IMR-90 (cell line): ENCODE data around the gene DNAJB9. TPM values are rescaled to one million over a fixed set of nuclear protein-coding genes. Genes with fewer than 3 reads are reported as not detected.

Source experiments
- ATAC-seq: fragments of 200-7000 bp; cut with Tn5 transposase; 2 replicates; pipeline ENCODE4 v1.9.1; 2020; ENCODE audit warnings: low read depth, mild to moderate bottlenecking, moderate library complexity
- BruUV-seq: library from RNA; stranded (reverse); fragments of 400-500 nt; replicated peaks from 2 replicates; lab custom pipeline; 2021; lab: Mats Ljungman, UMichigan
- CTCF ChIA-PET: fragments of 300-600 bp; formaldehyde crosslinking; extraction: SDS; loops from one replicate; lab custom pipeline; 2021; ENCODE audit warnings: antibody characterized with exemption; lab: Yijun Ruan, JAX
- POLR2A ChIA-PET: fragments of 300-600 bp; sonication (Branson Sonifier 250); formaldehyde crosslinking; loops from one replicate; lab custom pipeline; 2022; ENCODE audit warnings: antibody characterized with exemption; ENCODE audit not compliant: unreplicated experiment; lab: Charles Lee
- DNase-seq: peaks from one replicate; pipeline ENCODE4 v3.0.0; 2013
- H2AFZ ChIP-seq: replicated peaks from 2 replicates; pipeline ENCODE3; 2013; ENCODE audit warnings: low read length, mild to moderate bottlenecking; ENCODE audit not compliant: poor library complexity
- H2AK5ac ChIP-seq: 2 replicates; pipeline ENCODE4 v1.6.1; 2013; ENCODE audit warnings: low read depth, low read length, inconsistent platforms
- H2AK9ac ChIP-seq: replicated peaks from 2 replicates; pipeline ENCODE3; 2013; ENCODE audit warnings: mild to moderate bottlenecking, low read depth, low read length, moderate library complexity; ENCODE audit not compliant: poor library complexity
- H2BK120ac ChIP-seq: 2 replicates; pipeline ENCODE4 v1.6.1; 2013; ENCODE audit warnings: low read depth, low read length, inconsistent platforms
- H2BK15ac ChIP-seq: 3 replicates; pipeline ENCODE4 v1.6.1; 2013; ENCODE audit warnings: low read depth, low read length, inconsistent platforms
- H2BK20ac ChIP-seq: 2 replicates; pipeline ENCODE4 v1.6.1; 2013; ENCODE audit warnings: low read depth, mild to moderate bottlenecking, inconsistent platforms, low read length, moderate library complexity
- H2BK5ac ChIP-seq: 2 replicates; pipeline ENCODE4 v1.6.1; 2013; ENCODE audit warnings: mild to moderate bottlenecking, low read depth, low read length, inconsistent platforms; ENCODE audit not compliant: poor library complexity, severe bottlenecking
- H3K14ac ChIP-seq: replicated peaks from 2 replicates; pipeline ENCODE4 v1.6.1; 2013; ENCODE audit warnings: low read depth, low read length, inconsistent platforms
- H3K18ac ChIP-seq: 2 replicates; pipeline ENCODE4 v1.6.1; 2013; ENCODE audit warnings: low read depth, low read length, control low read depth
- H3K23ac ChIP-seq: 2 replicates; pipeline ENCODE4 v1.6.1; 2013; ENCODE audit warnings: low read depth, low read length, inconsistent platforms
- H3K27ac ChIP-seq: 2 replicates; pipeline ENCODE4 v1.5.1; 2013; ENCODE audit warnings: mild to moderate bottlenecking, control low read depth, low read length; ENCODE audit not compliant: insufficient read depth
- H3K27me3 ChIP-seq: 2 replicates; pipeline ENCODE4 v1.6.1; 2013; ENCODE audit warnings: low read length; ENCODE audit not compliant: control insufficient read depth, insufficient read depth
- H3K36me3 ChIP-seq: 2 replicates; pipeline ENCODE4 v1.6.1; 2013; ENCODE audit warnings: low read length, mixed read lengths; ENCODE audit not compliant: control insufficient read depth, insufficient read depth
- H3K4ac ChIP-seq: 2 replicates; pipeline ENCODE4 v1.6.1; 2013; ENCODE audit warnings: low read depth, low read length, inconsistent platforms
- H3K4me1 ChIP-seq: 2 replicates; pipeline ENCODE4 v1.6.1; 2013; ENCODE audit warnings: low read length, mixed read lengths; ENCODE audit not compliant: control insufficient read depth, insufficient read depth
- H3K4me2 ChIP-seq: 2 replicates; pipeline ENCODE4 v1.6.1; 2013; ENCODE audit warnings: low read depth, mild to moderate bottlenecking, control low read depth, low read length, moderate library complexity
- H3K4me3 ChIP-seq: 2 replicates; pipeline ENCODE4 v1.5.1; 2013; ENCODE audit warnings: low read depth, mild to moderate bottlenecking, control low read depth, low read length, moderate library complexity; ENCODE audit not compliant: insufficient read depth
- H3K56ac ChIP-seq: 2 replicates; pipeline ENCODE4 v1.6.1; 2013; ENCODE audit warnings: low read length, inconsistent platforms; ENCODE audit not compliant: insufficient read depth; ENCODE audit errors: extremely low read depth
- H3K79me1 ChIP-seq, 2 experiments: 2 replicates each; pipeline ENCODE4 v1.6.1; 2013; ENCODE audit warnings: low read length in 2 of 2, inconsistent platforms in 1 of 2, low read depth in 1 of 2
- H3K9ac ChIP-seq: 2 replicates; pipeline ENCODE4 v1.6.1; 2013; ENCODE audit warnings: low read depth, low read length, control low read depth
- H3K9me1 ChIP-seq: 2 replicates; pipeline ENCODE4 v1.6.1; 2013; ENCODE audit warnings: low read length, inconsistent platforms; ENCODE audit not compliant: insufficient read depth
- H3K9me3 ChIP-seq: 2 replicates; pipeline ENCODE4 v1.6.1; 2013; ENCODE audit warnings: low read length; ENCODE audit not compliant: control insufficient read depth, insufficient read depth
- H4K20me1 ChIP-seq: 2 replicates; pipeline ENCODE4 v1.6.1; 2013; ENCODE audit warnings: low read length, inconsistent platforms; ENCODE audit not compliant: insufficient read depth
- H4K5ac ChIP-seq: 2 replicates; pipeline ENCODE4 v1.6.1; 2013; ENCODE audit warnings: mild to moderate bottlenecking, low read depth, low read length, control low read depth
- H4K8ac ChIP-seq, 2 experiments: 2 replicates each; pipeline ENCODE4 v1.6.1; 2013; ENCODE audit warnings: low read depth in 2 of 2, low read length in 2 of 2, control low read depth in 1 of 2, inconsistent platforms in 1 of 2
- H4K91ac ChIP-seq: 2 replicates; pipeline ENCODE4 v1.6.1; 2013; ENCODE audit warnings: low read depth, low read length, inconsistent platforms; ENCODE audit not compliant: insufficient read depth
- FOS ChIP-seq: fragments of 150-350 bp; IDR thresholded peaks from 2 replicates; pipeline ENCODE4 v1.6.1; 2016; ENCODE audit warnings: low read depth, low read length
- MAFK ChIP-seq: IDR thresholded peaks from 2 replicates; pipeline ENCODE4 v1.6.1; 2012; ENCODE audit warnings: low read depth, low read length, improper control_type of control experiment
- RFX5 ChIP-seq: IDR thresholded peaks from 2 replicates; pipeline ENCODE4 v1.8.0; 2012; ENCODE audit warnings: low read depth, mild to moderate bottlenecking, low read length, moderate library complexity
- WGBS, 2 experiments: methylation state at CpG; one replicate each; pipeline versions ENCODE4 v1.1.5 to v1.1.7; 2013; ENCODE audit warnings: missing lambda C conversion rate in 2 of 2; ENCODE audit not compliant: insufficient read length in 1 of 2; ENCODE audit errors: extremely low coverage in 2 of 2; 5-methylcytosine and 5-hydroxymethylcytosine counted together
- dilution Hi-C: fragments of 300-500 bp; cut with HindIII; formaldehyde crosslinking; loops from one replicate; pipeline ENCODE4 v1.14.3; 2018; ENCODE audit warnings: low sequenced_read_pairs; ENCODE audit not compliant: unreplicated experiment
- in situ Hi-C: fragments of 300-500 bp; cut with MboI; formaldehyde crosslinking; loops from 3 replicates; pipeline ENCODE4 v1.14.3; 2019; ENCODE audit warnings: low sequenced_read_pairs, inconsistent platforms, mixed read lengths
- intact Hi-C: fragments of 100-400 bp; cut with micrococcal nuclease; formaldehyde crosslinking; loops from 2 replicates; pipeline ENCODE4 v1.10.0; 2022
- polyA plus RNA-seq, 3 experiments: library from polyadenylated mRNA; depleted of rRNA; stranded (reverse); fragments of >200 nt; gene quantifications; 2 replicates each; pipeline ENCODE4 v1.2.3, GENCODE V29; 2012; ENCODE audit warnings: low replicate concordance in 1 of 3
- total RNA-seq: library from RNA; depleted of rRNA; stranded (reverse); fragments of >200 nt; gene quantifications from 2 replicates; pipeline ENCODE4 v1.2.3, GENCODE V29; 2012

Gene DNAJB9
- total and polyA plus RNA-seq, 2 of the 4 experiments (the other 2 are of a cell fraction): 3.8 to 44.6 TPM

DNA sequence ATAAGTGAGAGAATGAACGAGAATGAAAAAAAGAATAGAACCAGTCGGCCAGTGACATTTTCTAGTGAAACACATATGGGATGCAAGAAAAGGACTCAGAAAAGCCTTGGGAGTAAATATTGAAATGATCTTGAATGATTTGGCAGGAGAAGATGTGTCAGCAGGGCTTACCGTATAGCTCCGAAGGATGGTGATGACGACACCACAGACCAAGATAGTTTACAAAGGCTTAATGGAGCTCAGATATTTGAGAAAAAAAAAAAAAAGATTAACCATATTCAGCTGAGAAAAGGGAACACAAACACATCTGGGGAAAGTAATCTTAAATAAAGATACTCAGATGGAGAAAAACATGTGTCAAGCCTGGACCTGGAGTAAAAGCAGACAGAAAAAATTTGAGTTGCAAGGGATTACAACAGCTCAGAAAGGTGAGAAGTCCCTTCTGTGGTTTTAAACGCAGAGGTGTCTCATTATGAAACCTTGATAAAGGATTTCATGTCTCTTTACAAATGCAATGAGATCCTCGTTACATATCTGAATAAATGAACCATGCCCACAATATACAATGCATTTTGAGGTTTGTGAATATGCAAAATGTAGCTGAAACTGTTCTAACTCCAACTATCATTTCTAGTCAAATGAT is 36.0 kb downstream of the DNAJB9 start:
- no peak overlapping the region for H3K23ac ChIP-seq
- H2BK5ac ChIP-seq: no peak overlapping the region
- no peak overlapping the region for H2BK20ac ChIP-seq
- ChIA-PET CTCF (interaction anchor here (1.0 kb wide), 1 partner anchor 8 kb away, joined by 3 read pairs; no protein-coding TSS in a partner anchor), POLR2A (no interaction called here)
- no peak overlapping the region for H3K56ac ChIP-seq
- H3K9me1 ChIP-seq: no peaks in the 10 kb centered on the region
- in situ Hi-C loops (loop anchor here (25.0 kb wide), 1 partner anchor 1832 kb away; no protein-coding TSS in a partner anchor), intact Hi-C loops (no loop called here), dilution Hi-C loops (no loop called here)
- no peaks in the 10 kb centered on the region for H3K79me1 ChIP-seq
- no peak overlapping the region for H4K91ac ChIP-seq
- H3K4ac ChIP-seq: no peak overlapping the region
- H3K4me3 ChIP-seq: no peak overlapping the region
- peak; percentile 8 for DNase-seq
- H2AK9ac ChIP-seq: no peak overlapping the region
- ATAC-seq: no peak
- H4K20me1 ChIP-seq: no peaks in the 10 kb centered on the region
- no peak overlapping the region for H2AFZ ChIP-seq
- TF ChIP-seq FOS: no peak
- no peak for TF ChIP-seq RFX5
- TF ChIP-seq MAFK: no peak
- H3K27me3 ChIP-seq: no peaks in the 10 kb centered on the region; the same call in 1 of the 2 replicates
- no peak overlapping the region for H3K4me2 ChIP-seq
- no peak overlapping the region for H3K9ac ChIP-seq
- no peak overlapping the region for H3K18ac ChIP-seq
- H3K27ac ChIP-seq: no peak overlapping the region
- no peaks in the 10 kb centered on the region for H3K4me1 ChIP-seq
- H3K14ac ChIP-seq: no peak overlapping the region
- BruUV-seq: no TSS peak
- H2BK120ac ChIP-seq: no peak overlapping the region
- H3K9me3 ChIP-seq: no peaks in the 10 kb centered on the region
- no CpG with 5 or more reads among the region's 7 CpGs for WGBS, 2 experiments
- no peaks in the 10 kb centered on the region for H3K36me3 ChIP-seq
- no peak overlapping the region for H4K5ac ChIP-seq
- H4K8ac ChIP-seq: no peak overlapping the region
- no peak overlapping the region for H2AK5ac ChIP-seq
- no peak overlapping the region for H2BK15ac ChIP-seq
